Astrocyte (in vitro differentiated cells and primary cell): ENCODE measurements around the gene CHCHD3. TPM values are rescaled to one million over a fixed set of nuclear protein-coding genes. Genes with fewer than 3 reads are reported as not detected.
A peak's percentile ranks its signal among the peaks of the same experiment; 100 is the strongest.

ENCODE experiments used
- DNase-seq: peaks from one replicate; pipeline ENCODE4 v3.0.0-alpha.2; 2010; ENCODE audit warnings: low read depth
- FAIRE-seq: peaks from 2 replicates; lab custom pipeline; 2011; peaks lifted over from hg19 to GRCh38; lab: Jason Lieb, UNC
- H2AFZ ChIP-seq: 2 replicates; pipeline ENCODE4 v1.6.0; 2012; ENCODE audit warnings: low read depth, low read length, inconsistent platforms
- H3K27ac ChIP-seq: 2 replicates; pipeline ENCODE4 v1.5.1; 2011; ENCODE audit warnings: low read depth, low read length, inconsistent platforms
- H3K27me3 ChIP-seq: 2 replicates; pipeline ENCODE4 v1.6.0; 2011; ENCODE audit warnings: low read length, inconsistent platforms; ENCODE audit not compliant: insufficient read depth
- H3K36me3 ChIP-seq: 2 replicates; pipeline ENCODE4 v1.5.1; 2011; ENCODE audit warnings: low read length, inconsistent platforms; ENCODE audit not compliant: insufficient read depth
- H3K4me1 ChIP-seq: 2 replicates; pipeline ENCODE4 v1.5.1; 2011; ENCODE audit warnings: low read length, inconsistent platforms; ENCODE audit not compliant: insufficient read depth
- H3K4me2 ChIP-seq: 2 replicates; pipeline ENCODE4 v1.6.0; 2012; ENCODE audit warnings: low read length, inconsistent platforms
- H3K4me3 ChIP-seq: 2 replicates; pipeline ENCODE4 v1.5.1; 2011; ENCODE audit warnings: low read depth, mild to moderate bottlenecking, low read length, inconsistent platforms; ENCODE audit not compliant: insufficient read depth
- H3K79me2 ChIP-seq: 2 replicates; pipeline ENCODE4 v1.6.0; 2012; ENCODE audit warnings: mild to moderate bottlenecking, low read length, inconsistent platforms; ENCODE audit not compliant: insufficient read depth
- H3K9ac ChIP-seq: 2 replicates; pipeline ENCODE4 v1.6.0; 2012; ENCODE audit warnings: mild to moderate bottlenecking, low read length, inconsistent platforms
- H3K9me3 ChIP-seq: 2 replicates; pipeline ENCODE4 v1.5.1; 2012; ENCODE audit warnings: low read depth, mild to moderate bottlenecking, low read length, inconsistent platforms; ENCODE audit not compliant: insufficient read depth
- H4K20me1 ChIP-seq: 2 replicates; pipeline ENCODE4 v1.6.0; 2012; ENCODE audit warnings: low read length, inconsistent platforms; ENCODE audit not compliant: insufficient read depth
- H3K27ac Mint-ChIP-seq: one replicate; pipeline ENCODE4 v1.8.0; 2021; ENCODE audit warnings: mild to moderate bottlenecking, mixed read lengths; ENCODE audit not compliant: unreplicated experiment
- H3K27me3 Mint-ChIP-seq: one replicate; pipeline ENCODE4 v1.8.0; 2021; ENCODE audit warnings: low read depth, mixed read lengths; ENCODE audit not compliant: unreplicated experiment
- H3K36me3 Mint-ChIP-seq: one replicate; pipeline ENCODE4 v1.8.0; 2021; ENCODE audit warnings: low read depth, mixed read lengths; ENCODE audit not compliant: unreplicated experiment
- H3K4me1 Mint-ChIP-seq: one replicate; pipeline ENCODE4 v1.8.0; 2021; ENCODE audit warnings: low read depth, mixed read lengths; ENCODE audit not compliant: unreplicated experiment
- H3K4me3 Mint-ChIP-seq: one replicate; pipeline ENCODE4 v1.8.0; 2021; ENCODE audit warnings: mild to moderate bottlenecking, moderate library complexity, mixed read lengths; ENCODE audit not compliant: unreplicated experiment
- H3K9me3 Mint-ChIP-seq: one replicate; pipeline ENCODE4 v1.8.0; 2021; ENCODE audit warnings: mild to moderate bottlenecking, mixed read lengths; ENCODE audit not compliant: unreplicated experiment
- CTCF ChIP-seq: IDR thresholded peaks from 2 replicates; pipeline ENCODE4 v1.5.1; 2011; ENCODE audit warnings: low read depth, mild to moderate bottlenecking, inconsistent platforms, low read length, moderate library complexity; ENCODE audit not compliant: insufficient read depth
- EZH2 ChIP-seq: IDR thresholded peaks from 2 replicates; pipeline ENCODE4 v1.6.1; 2012; ENCODE audit warnings: mild to moderate bottlenecking, low read length, inconsistent platforms; ENCODE audit not compliant: insufficient read depth
- total RNA-seq: library from RNA; stranded (reverse); gene quantifications from 2 replicates; pipeline ENCODE4 v1.2.1, GENCODE V29; 2021

The CHCHD3 gene
- total RNA-seq, 1 donor from 2014 or later = 63.1 TPM

- peak overlapping the region; percentile 77 for H3K4me2 ChIP-seq
- peak; percentile 17 for DNase-seq
- no peaks in the 10 kb centered on the region for H3K27me3 ChIP-seq
- peak overlapping the region; percentile 55 for H3K9ac ChIP-seq
- no peaks in the 10 kb centered on the region for H3K36me3 ChIP-seq
- Mint-ChIP-seq H3K27ac (peak overlapping the region; percentile 97), H3K36me3 (peaks cover 2% of the 10 kb centered on the region), H3K4me1 (peaks cover 26% of the 10 kb centered on the region), H3K4me3 (no peak overlapping the region), H3K27me3 (no peaks in the 10 kb centered on the region), H3K9me3 (no peaks in the 10 kb centered on the region)
- H2AFZ ChIP-seq = no peak overlapping the region
- TF ChIP-seq EZH2 (no peak), CTCF (no peak)
- FAIRE-seq = peak; percentile 71
- peaks cover 78% of the 10 kb centered on the region for H3K79me2 ChIP-seq
- H3K27ac ChIP-seq = peak overlapping the region; percentile 93
- H3K4me1 ChIP-seq = peaks cover 38% of the 10 kb centered on the region
- H3K9me3 ChIP-seq = no peaks in the 10 kb centered on the region
- no peak overlapping the region for H3K4me3 ChIP-seq
- H4K20me1 ChIP-seq = peaks cover 42% of the 10 kb centered on the region
Observed at GRCh38 chr7:133052401-133052756, 29.5 kb downstream of the CHCHD3 start.

GRCh38 chr7:133051719-133052400 lies 30.0 kb downstream of the CHCHD3 start:
- Mint-ChIP-seq H3K4me3 (no peak overlapping the region), H3K27ac (peak overlapping the region; percentile 97), H3K4me1 (peaks cover 26% of the 10 kb centered on the region), H3K9me3 (no peaks in the 10 kb centered on the region), H3K27me3 (no peaks in the 10 kb centered on the region), H3K36me3 (peaks cover 5% of the 10 kb centered on the region)
- Histone ChIP-seq H3K36me3 (no peaks in the 10 kb centered on the region), H3K79me2 (peaks cover 78% of the 10 kb centered on the region), H3K4me1 (peaks cover 38% of the 10 kb centered on the region), H3K4me3 (no peak overlapping the region), H4K20me1 (peaks cover 37% of the 10 kb centered on the region), H3K27me3 (no peaks in the 10 kb centered on the region), H3K9ac (no peak overlapping the region), H3K27ac (peak overlapping the region; percentile 93), H2AFZ (no peak overlapping the region), H3K9me3 (no peaks in the 10 kb centered on the region), H3K4me2 (peak overlapping the region; percentile 77)
- DNase-seq (no peak), FAIRE-seq (no peak)
- TF ChIP-seq CTCF = no peak
- no peak for TF ChIP-seq EZH2

GRCh38 chr7:133051066-133051465 lies 30.8 kb downstream of the CHCHD3 start:
- no peak overlapping the region for H3K27ac Mint-ChIP-seq
- TF ChIP-seq EZH2 (no peak), CTCF (peak; percentile 37)
- Histone ChIP-seq H3K4me3 (no peak overlapping the region), H3K9ac (no peak overlapping the region), H4K20me1 (peaks cover 29% of the 10 kb centered on the region), H3K9me3 (no peaks in the 10 kb centered on the region), H3K27ac (no peak overlapping the region), H3K4me2 (no peak overlapping the region), H3K4me1 (peaks cover 38% of the 10 kb centered on the region), H3K27me3 (no peaks in the 10 kb centered on the region), H2AFZ (no peak overlapping the region), H3K36me3 (no peaks in the 10 kb centered on the region), H3K79me2 (peaks cover 73% of the 10 kb centered on the region)
- H3K36me3 Mint-ChIP-seq = peaks cover 5% of the 10 kb centered on the region
- H3K27me3 Mint-ChIP-seq = no peaks in the 10 kb centered on the region
- no peak for FAIRE-seq
- peak; percentile 13 for DNase-seq
- H3K4me3 Mint-ChIP-seq = no peak overlapping the region
- H3K4me1 Mint-ChIP-seq = peaks cover 26% of the 10 kb centered on the region
- H3K9me3 Mint-ChIP-seq = no peaks in the 10 kb centered on the region
